GM21390 (cell line): Measurements from ENCODE around the gene ADH1B.
"Not testable (repeated sequence)": the region's sequence is repeated elsewhere in the genome, so short reads cannot be mapped to it uniquely, and the experiment has no call there.

Source experiments
- ATAC-seq: cut with Tn5 transposase; IDR thresholded peaks from one replicate; pipeline ENCODE4 v1.9.1; 2021; ENCODE audit not compliant: unreplicated experiment

The ADH1B gene

DNA sequence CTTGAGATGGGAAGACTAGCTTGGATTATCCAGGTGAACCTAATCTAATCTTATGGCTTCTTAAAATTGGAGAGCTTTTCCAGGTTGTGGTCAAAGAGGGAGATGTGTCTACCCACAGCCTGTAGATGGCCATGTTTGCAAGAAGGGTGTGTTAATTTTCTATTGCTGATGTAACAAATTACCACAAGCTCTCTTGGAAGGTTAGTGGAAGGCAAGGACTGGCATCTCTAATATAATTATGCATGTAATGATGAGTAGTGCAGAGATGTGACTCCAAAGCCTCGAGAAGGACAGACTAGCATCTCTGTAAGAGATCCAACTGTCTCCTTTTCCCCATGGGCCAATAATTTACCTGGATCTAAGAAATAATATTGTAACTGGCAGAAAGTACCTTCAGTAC lies 3.2 kb upstream of the ADH1B start:
- ATAC-seq: no peak

- ATAC-seq: no peak
These were observed 2.6 kb upstream of the ADH1B start for GRCh38 chr4:99323756-99324155.

- not testable (repeated sequence) for ATAC-seq
These were observed 3.4 kb downstream of the ADH1B start for GRCh38 chr4:99317811-99318210.

DNA sequence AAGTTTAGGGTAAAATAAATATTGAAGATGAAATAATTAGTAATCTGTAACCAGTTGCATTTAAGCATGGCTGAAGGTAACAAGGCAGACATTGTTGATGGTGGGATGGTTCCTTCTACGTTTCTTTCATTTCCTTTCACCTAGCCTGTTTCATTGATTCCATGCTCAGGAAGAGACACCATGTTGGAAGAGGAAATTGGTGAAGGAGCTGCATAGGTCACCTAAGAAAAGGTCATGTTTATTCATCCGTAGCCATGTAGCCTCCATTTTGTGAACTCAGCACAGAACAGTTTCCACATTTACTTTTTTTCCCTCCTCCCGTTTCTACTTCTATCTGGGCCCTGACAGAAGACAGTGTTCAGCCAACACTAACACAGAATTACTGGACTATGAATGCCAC lies 3.8 kb downstream of the ADH1B start:
- ATAC-seq: no peak

DNA sequence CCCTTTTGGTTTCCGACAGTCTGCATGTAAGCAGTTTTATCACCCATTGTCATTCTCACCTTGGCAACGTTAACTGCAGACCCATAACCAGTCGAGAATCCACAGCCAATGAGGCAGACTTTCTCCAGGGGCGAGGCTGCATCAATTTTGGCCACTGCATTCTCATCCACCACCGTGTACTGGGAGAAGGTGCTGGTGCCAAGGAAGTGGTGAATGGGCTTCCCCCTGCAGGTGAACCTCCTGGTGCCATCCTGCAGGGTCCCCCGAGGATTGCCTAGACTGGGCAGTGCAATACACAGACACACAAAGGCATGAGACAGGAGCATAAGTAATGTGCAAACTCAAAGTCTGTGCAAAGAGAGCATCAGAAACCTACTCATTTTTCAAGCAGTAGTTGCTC lies 5.4 kb downstream of the ADH1B start:
- no peak for ATAC-seq

DNA sequence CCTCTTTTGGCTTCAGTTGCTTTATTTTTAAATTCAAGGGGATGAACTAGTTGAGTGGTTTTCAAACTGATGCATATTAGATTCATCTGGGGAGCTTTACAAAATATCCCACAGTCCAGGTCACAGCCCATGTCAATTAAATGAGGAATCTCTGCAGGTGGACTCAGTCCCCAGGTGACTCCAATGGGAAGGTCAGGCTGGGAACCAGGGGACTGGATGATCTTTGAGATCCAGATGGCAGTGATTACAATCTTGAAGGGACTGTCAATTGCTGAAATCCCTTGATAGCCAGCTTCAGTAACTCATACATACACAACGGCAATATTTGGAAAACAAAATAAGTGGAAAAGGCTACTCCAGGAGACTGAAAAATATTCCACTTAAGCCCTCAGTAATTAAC lies 7.0 kb downstream of the ADH1B start:
- no peak for ATAC-seq

DNA sequence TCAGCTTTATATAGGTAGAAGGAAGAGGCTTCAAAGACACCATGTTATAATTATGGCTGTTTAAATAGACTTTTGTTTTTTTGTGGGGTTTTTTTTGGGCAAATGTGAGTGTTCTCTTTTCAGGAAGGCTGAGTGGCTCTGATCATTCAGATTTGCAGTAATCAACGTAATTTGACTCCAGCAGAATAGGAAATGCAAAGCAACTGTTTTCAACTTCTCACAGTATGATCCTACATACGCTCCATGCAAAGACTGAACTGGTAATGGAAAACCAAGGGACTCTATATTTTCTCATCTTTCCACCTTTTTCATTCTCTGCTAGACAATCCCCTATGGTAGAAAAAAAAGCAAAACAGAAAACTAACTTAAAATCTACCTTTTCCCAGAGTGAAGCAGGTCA lies 10.8 kb downstream of the ADH1B start:
- no peak for ATAC-seq

DNA sequence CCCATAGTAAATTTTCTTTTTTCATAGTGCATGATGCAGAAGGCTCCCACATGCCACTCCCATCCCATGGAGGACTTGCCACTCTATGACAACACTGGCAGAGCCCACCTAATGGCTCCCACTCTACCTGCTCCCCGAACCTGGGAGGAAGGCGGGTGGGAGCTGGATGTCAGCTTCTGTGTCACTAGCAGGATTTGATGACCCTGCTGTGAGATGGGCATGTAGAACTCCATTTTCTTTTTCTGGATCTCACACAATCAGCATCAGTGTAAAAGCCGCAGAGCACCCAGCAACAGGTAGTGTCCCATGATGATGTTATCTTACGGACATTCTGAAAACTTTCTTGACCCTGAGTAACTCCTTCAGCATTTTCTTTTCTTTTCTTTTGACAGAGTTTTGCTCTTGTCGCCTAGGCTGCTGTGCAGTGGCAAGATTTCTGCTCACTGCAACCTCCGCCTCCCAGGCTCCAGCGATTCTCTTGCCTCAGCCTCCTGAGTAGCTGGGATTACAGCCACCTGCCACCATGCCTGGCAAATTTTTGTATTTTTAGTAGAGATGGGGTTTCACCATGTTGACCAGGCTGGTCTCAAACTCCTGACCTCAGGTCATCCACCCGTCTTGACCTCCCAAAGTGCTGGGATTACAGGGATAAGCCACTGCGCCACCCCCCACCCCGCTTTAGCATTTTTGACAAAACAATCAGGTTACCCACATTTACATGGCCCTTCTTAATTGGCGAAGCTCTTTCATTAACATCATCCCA lies 15.4 kb downstream of the ADH1B start:
- ATAC-seq: no peak

DNA sequence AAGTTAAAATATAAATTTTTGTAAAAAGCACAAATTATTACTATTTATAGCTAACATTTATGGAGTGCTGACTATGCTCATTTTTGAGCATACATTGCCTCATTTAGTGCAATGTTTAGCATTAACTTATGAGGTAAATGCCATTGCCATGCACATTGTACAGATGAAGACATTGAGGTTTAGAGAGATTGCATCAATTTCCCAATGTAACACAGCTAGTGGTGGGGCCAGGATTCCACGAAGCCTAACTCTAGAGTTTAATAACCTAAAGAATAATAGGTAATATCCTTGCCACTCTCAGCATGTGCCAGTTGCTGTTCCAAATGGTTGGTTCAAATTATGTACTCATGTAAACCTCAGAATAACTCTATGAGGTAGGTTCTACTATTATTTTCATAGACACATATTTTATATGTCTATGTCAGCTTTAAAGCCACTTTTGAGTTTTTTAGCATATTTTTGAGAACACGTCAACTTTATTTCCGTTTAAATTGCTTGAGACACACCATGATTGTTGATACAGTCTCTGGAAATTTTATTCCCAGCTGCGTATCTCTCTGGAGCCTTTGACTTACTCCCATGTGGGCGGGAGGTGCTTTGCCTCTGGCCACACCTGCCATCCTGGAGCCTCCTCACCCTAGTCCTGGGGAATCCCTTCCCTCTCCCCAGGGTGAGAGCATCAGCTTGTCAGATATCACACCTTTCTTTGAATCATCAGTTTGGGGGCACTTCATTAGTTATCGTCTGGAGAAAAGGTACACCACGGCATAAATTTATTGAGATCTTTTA lies 19.6 kb downstream of the ADH1B start:
- no peak for ATAC-seq

DNA sequence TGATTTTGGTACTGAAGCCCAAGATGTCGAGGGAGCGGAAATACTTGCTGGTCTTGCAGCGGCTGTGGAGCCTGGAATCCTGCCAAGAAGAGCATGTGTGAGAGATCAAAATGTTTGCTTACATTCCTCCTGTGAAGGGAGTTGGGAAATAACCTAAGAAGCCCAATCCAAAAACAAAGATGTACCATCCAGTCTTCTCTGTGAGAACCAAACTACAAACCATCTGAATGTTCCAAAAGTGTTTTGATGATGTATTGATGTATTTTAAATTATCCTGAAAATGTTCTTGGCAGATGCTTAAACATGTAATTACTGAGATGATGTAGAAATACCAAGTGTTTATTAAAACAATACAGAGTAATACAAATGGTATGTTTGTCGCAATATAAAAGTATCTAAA lies 20.3 kb downstream of the ADH1B start:
- no peak for ATAC-seq

DNA sequence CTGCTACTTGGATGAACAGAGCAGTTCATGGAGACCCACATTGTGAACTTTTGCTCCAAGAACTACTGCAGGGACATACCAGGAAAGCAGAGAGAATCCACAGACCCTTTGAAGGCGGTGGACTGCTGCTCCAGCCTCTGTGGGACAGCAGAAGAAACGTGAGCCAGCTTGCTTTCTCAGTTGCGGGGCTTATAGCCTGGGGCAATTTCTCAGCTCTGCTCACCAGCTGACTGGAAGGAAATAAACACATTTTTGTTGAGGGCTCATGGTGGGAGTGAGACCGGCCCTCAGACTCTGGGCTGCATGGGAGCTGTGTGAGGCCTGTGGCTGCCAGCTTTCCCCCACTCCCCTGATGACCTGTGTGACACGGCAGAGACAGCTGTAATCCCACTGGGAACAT lies 27.8 kb downstream of the ADH1B start:
- ATAC-seq: no peak

GRCh38 chr4:99290848-99291786 lies 30.1 kb downstream of the ADH1B start, which contains the start of gene ADH1A:
ADH1A (minus strand) TSS chr4:99290985; CDS start chr4:99290914, 71 bp downstream.
- no peak for ATAC-seq

GRCh38 chr4:99285387-99285786 lies 35.8 kb downstream of the ADH1B start:
- ATAC-seq: no peak

DNA sequence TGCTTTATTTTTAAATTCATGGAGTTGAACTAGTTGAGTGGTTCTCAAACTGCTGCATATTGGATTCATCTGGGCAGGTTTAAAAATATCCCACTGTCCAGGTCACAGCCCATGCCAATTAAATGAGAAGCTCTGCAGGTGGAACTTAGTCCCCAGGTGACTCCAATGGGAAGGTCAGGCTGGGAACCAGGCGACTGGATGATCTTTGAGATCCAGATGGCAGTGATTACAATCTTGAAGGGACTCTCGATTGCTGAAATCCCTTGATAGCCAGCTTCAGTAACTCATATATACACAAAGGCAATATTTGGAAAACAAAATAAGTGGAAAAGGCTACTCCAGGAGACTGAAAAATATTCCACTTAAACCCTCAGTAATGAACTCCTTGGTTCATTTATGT lies 38.5 kb downstream of the ADH1B start:
- ATAC-seq: no peak

GRCh38 chr4:99281261-99281660 lies 39.9 kb downstream of the ADH1B start:
- ATAC-seq: no peak

GRCh38 chr4:99276417-99276816 lies 44.8 kb downstream of the ADH1B start:
- ATAC-seq: no peak

GRCh38 chr4:99275885-99276284 lies 45.3 kb downstream of the ADH1B start:
- no peak for ATAC-seq

DNA sequence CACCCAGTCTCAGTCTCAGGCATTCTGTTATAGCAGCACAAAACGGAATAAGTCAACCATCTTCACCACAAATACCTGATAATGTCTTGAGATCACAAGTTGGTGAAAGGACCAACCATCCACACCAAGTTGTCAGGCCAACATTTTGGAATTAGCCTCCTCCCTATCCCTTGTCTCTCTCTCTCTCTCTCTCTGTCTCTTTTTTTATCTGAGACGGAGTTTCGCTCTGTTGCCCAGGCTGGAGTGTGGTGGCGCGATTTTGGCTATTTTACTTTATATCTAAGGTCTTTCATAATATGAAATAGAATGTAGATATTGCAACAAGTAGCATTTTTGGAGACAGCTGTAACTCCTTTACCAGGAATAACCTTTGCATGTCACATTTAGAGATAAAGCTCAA lies 46.2 kb downstream of the ADH1B start:
- ATAC-seq: no peak

GRCh38 chr4:99273704-99274103 lies 47.5 kb downstream of the ADH1B start:
- no peak for ATAC-seq

DNA sequence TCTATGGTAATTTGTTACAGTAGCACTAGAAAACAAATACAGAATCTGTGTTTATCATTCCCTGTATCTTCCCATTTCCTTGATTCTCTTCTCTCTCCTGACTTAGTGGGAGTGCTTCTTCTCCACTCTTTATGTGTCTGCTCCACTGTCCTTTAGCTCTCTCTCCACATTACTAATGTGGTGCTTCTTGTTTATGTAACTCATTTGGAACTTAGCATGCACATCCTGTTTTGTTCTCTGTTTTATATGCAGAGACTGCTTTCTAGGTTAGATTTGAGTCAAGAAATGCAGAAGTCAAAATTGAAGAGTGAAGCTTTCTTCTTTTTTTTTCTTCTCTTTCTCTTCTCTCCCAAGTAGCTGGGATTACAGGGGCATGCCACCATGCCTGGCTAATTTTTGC lies 56.3 kb downstream of the ADH1B start:
- no peak for ATAC-seq
